Stomach smooth muscle (tissue), 2 donors: ENCODE measurements around the gene PCSK6.

ENCODE experiments used
- H3K27ac ChIP-seq: one replicate; pipeline ENCODE4 v1.7.0; 2013; ENCODE audit warnings: mild to moderate bottlenecking, low read length, inconsistent platforms
- H3K27me3 ChIP-seq, 2 donors: one replicate each; pipeline ENCODE4 v1.7.0; 2013; ENCODE audit warnings: low read length in 2 of 2; ENCODE audit not compliant: insufficient read depth in 2 of 2, control insufficient read depth in 1 of 2
- H3K36me3 ChIP-seq, 2 donors: one replicate each; pipeline ENCODE4 v1.7.0; 2013; ENCODE audit warnings: low read length in 2 of 2; ENCODE audit not compliant: control insufficient read depth in 2 of 2, insufficient read depth in 2 of 2
- H3K4me1 ChIP-seq: one replicate; pipeline ENCODE4 v1.7.0; 2013; ENCODE audit warnings: low read length; ENCODE audit not compliant: control insufficient read depth, insufficient read depth
- H3K4me3 ChIP-seq, 2 donors: one replicate each; pipeline ENCODE4 v1.7.0; 2013; ENCODE audit warnings: low read length in 2 of 2
- H3K9ac ChIP-seq, 2 donors: one replicate each; pipeline ENCODE4 v1.7.0; 2013; ENCODE audit warnings: low read length in 2 of 2, mild to moderate bottlenecking in 1 of 2
- H3K9me3 ChIP-seq, 2 donors: one replicate each; pipeline ENCODE4 v1.7.0; 2013; ENCODE audit warnings: low read length in 2 of 2; ENCODE audit not compliant: control insufficient read depth in 2 of 2
- donor health status: healthy.
- donor health status: Pancreatic carcinoma.

The PCSK6 gene

GRCh38 chr15:101506491-101506890, 17.0 kb upstream of the PCSK6 start:
- no peak overlapping the region for H3K9ac ChIP-seq
- peaks cover 4% of the 10 kb centered on the region for H3K4me1 ChIP-seq
- no peaks in the 10 kb centered on the region for H3K27me3 ChIP-seq
- H3K9me3 ChIP-seq = no peaks in the 10 kb centered on the region
- no peaks in the 10 kb centered on the region for H3K36me3 ChIP-seq
- no peak overlapping the region for H3K27ac ChIP-seq
- H3K4me3 ChIP-seq = no peak overlapping the region

DNA sequence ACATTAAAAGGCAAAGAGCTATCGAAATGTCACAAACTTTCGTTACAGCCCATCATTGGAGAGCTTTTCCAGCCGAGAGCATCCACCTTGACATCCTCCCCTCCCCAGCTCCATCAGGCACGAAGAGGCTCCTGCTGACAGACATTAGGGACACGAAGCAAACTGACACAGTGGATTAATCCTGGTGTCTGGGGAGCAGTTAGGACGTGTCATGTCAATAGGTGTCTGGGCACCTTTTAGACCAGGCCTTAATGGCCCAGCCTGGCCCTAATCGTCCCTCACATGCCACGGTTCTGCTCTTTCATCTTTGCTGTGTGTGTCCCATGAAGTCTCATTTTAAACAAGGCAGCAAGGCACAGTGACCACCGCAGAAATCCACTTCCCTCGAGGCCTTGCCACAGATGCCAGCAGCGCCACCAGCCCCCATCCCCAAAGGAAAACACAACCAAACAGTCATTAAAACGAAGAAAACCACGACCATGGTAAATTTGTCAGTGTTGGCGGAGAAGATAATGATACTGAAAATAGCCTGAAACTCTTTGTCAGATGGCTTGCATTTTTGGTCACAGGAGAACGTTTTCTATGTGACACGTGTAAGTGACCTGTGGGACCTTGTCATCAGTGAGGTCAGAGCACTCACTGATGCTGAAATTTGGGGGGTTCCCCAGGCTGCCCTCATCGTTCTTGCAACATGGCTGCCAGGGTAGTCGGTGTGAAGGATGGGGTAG, 16.3 kb upstream of the PCSK6 start:
- Histone ChIP-seq H3K4me1 (peaks cover 11% of the 10 kb centered on the region), H3K36me3 (no peaks in the 10 kb centered on the region), H3K4me3 (no peak overlapping the region), H3K27me3 (no peaks in the 10 kb centered on the region), H3K27ac (no peak overlapping the region), H3K9me3 (no peaks in the 10 kb centered on the region), H3K9ac (no peak overlapping the region)

GRCh38 chr15:101504866-101505609, 15.5 kb upstream of the PCSK6 start:
- Histone ChIP-seq H3K27ac (no peak overlapping the region), H3K4me1 (peaks cover 18% of the 10 kb centered on the region), H3K36me3 (no peaks in the 10 kb centered on the region), H3K4me3 (no peak overlapping the region), H3K27me3 (no peaks in the 10 kb centered on the region), H3K9me3 (no peaks in the 10 kb centered on the region), H3K9ac (no peak overlapping the region)

GRCh38 chr15:101504373-101504772, 14.9 kb upstream of the PCSK6 start:
- Histone ChIP-seq H3K4me1 (peaks cover 24% of the 10 kb centered on the region), H3K9me3 (no peaks in the 10 kb centered on the region), H3K9ac (no peak overlapping the region), H3K4me3 (no peak overlapping the region), H3K36me3 (no peaks in the 10 kb centered on the region), H3K27me3 (no peaks in the 10 kb centered on the region), H3K27ac (no peak overlapping the region)

DNA sequence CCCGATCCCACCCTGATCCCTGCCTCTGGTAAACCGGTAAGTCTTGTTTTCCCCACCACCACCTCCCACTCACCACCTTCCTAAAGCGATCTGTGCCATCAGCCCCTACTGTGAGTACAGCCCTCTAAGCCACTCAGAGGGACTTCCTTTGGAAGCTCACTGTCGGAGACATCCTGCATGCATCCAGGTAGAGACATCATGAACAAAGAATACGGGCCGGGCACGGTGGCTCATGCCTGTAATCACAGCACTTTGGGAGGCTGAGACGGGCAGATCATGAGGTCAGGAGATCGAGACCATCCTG, 13.7 kb upstream of the PCSK6 start:
- Histone ChIP-seq H3K4me1 (peaks cover 24% of the 10 kb centered on the region), H3K27me3 (no peaks in the 10 kb centered on the region), H3K9ac (no peak overlapping the region), H3K27ac (no peak overlapping the region), H3K9me3 (no peaks in the 10 kb centered on the region), H3K36me3 (no peaks in the 10 kb centered on the region), H3K4me3 (no peak overlapping the region)

GRCh38 chr15:101502572-101503295, 13.2 kb upstream of the PCSK6 start:
- Histone ChIP-seq H3K4me1 (peaks cover 24% of the 10 kb centered on the region), H3K9me3 (no peaks in the 10 kb centered on the region), H3K27ac (no peak overlapping the region), H3K36me3 (no peaks in the 10 kb centered on the region), H3K4me3 (no peak overlapping the region), H3K27me3 (no peaks in the 10 kb centered on the region), H3K9ac (no peak overlapping the region)

DNA sequence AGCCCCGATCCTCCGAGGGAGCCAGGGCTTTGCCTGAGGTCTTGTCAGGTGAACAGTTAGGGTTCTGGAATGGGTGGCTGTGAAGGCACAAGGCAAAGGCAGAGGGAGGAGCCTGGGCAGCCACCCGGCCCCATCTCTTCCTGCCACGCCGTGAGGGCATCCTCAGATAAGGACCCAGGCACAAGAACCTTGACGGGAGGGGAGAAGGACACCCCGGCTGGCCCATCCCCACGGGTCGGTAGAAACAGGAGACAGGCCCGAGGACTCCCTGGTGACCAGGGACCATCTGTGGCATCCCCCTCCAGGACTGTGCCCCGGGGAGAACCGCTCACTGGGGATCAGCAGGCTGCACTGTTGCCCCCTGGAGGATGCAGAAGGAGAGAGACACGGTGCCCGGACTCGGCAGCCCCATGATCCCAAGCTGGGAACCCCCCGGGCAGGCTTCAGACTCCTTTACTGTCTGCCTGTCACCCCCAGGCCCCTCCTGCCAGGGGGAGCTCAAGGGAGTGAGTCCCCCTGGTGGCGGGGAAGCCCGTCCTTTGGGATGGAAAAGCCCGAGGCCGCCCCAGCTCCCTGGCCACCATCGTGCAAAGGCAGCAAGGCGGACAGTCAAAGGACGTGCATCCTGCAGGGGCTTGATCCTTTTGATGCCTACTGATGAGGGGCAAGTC, 12.3 kb upstream of the PCSK6 start:
- Histone ChIP-seq H3K9ac (no peak overlapping the region), H3K27me3 (peaks cover 0 to 2% of the 10 kb centered on the region in 2 donors), H3K4me3 (peak overlapping the region in 1 of 2 donors; percentile 8), H3K27ac (no peak overlapping the region), H3K36me3 (no peaks in the 10 kb centered on the region), H3K4me1 (peaks cover 24% of the 10 kb centered on the region), H3K9me3 (no peaks in the 10 kb centered on the region)

- no peak overlapping the region for H3K4me3 ChIP-seq
- H3K9ac ChIP-seq = no peak overlapping the region
- no peaks in the 10 kb centered on the region for H3K9me3 ChIP-seq
- H3K27me3 ChIP-seq = peaks cover 4 to 6% of the 10 kb centered on the region in 2 donors
- H3K36me3 ChIP-seq = no peaks in the 10 kb centered on the region
- H3K27ac ChIP-seq = no peak overlapping the region
- peaks cover 29% of the 10 kb centered on the region for H3K4me1 ChIP-seq
Measured at GRCh38 chr15:101500865-101501551, 11.5 kb upstream of the PCSK6 start.

DNA sequence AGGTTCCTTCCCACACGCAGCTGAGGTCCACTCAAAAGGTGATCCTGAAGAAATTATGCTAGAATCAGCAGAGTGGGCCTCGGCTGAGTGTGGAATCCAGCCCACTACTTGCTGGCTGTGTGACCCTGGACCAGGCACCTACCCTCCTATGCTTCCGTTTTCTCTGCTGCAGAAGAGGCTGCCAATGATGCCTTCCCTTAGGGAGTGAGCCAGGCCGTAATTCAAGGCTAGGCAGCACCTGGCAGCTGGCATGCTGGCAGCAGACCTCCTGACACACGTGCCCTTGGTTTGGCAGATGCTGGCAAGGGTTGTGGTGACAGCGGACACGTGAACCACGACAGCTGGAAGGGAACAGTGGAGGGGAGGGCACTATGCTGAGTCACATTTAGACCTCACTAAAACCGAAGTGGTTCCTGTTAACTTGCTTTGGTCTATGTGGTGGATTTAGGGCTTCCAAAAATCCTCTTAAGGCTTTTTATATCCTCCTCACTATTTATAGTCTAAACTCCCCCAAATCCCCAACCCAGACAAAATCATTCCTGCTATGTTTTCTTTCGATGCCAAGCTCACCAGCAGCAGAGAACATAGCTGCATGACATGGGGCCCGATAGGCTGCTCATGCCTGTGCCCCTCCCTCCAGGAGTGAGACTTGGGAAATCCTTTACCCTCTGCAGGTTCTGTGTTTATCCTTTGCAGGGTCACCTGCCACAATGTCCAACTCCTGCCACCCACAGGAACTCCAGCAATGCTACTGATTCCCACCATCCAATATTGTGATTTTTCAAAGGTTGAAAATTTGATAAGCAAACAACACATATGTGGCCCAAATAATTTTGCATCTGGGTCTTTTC, 10.6 kb upstream of the PCSK6 start:
- peak overlapping the region in 1 of 2 donors; percentile 22 for H3K4me3 ChIP-seq
- peaks cover 4 to 8% of the 10 kb centered on the region in 2 donors for H3K27me3 ChIP-seq
- H3K9me3 ChIP-seq = no peaks in the 10 kb centered on the region
- H3K36me3 ChIP-seq = no peaks in the 10 kb centered on the region
- peaks cover 29% of the 10 kb centered on the region for H3K4me1 ChIP-seq
- no peak overlapping the region for H3K9ac ChIP-seq
- no peak overlapping the region for H3K27ac ChIP-seq
